ENCODE measurements around the gene EHBP1L1. TPM values are rescaled to one million over a fixed set of nuclear protein-coding genes. Genes with fewer than 3 reads are reported as not detected.

Gene EHBP1L1
- total RNA-seq, 2 donors from 2014 or later: 190 to 223 TPM

- DNase-seq (ENCODE audit: low spot score): no peak
- intact Hi-C loops (cut with DNase I): no loop called here
Observed at GRCh38 chr11:65618763-65619162, 42.9 kb downstream of the EHBP1L1 start.

DNA sequence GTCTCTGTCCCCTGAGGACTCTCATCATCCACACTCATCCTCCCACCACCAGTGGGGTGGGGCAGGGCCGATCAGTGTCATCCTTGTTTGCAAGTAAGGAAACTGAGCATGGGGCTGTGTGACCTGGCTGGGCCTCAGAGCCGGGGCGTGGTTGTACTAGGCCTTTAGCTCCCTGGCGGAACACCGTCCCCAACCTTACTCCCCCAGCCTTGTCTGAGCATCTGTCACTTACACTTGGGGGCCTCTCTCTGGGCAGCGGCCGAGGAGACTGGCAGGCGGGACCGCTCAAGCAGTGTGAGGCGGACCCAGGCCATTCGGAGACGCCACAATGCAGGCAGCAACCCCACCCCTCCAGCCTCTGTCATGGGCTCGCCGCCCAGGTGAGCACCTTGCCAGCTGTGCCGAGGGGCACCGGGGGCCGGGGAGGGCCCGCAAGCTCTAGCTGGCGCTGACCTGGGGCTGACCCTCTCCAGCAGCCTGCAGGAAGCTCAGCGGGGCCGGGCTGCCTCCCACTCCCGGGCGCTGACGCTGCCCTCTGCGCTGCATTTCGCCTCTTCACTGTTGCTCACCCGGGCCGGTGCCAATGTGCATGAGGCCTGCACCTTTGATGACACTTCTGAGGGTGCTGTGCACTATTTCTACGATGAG, 43.6 kb downstream of the EHBP1L1 start:
- no peak for DNase-seq (ENCODE audit: low spot score)
- intact Hi-C loops (cut with DNase I): no loop called here

DNA sequence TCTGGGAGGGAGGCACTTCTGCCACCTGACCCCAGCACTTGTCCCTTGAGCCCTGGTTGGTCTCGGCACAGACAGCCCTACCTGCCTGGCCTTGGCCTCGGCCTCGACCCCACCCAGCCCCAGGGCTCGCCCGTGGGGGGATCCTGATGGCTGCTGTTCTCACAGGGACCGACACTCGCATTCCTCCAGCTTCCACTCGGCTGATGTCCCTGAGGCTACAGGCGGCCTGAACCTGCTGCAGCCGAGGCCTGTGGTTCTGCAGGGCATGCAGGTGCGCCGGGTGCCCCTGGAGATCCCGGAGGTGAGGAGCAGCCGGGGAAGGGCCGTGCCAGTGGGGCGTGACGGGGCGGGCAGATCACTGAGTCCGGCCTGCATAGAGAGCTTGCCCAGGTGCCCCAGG, 44.8 kb downstream of the EHBP1L1 start:
- no peak for DNase-seq (ENCODE audit: low spot score)
- intact Hi-C loops (cut with DNase I): no loop called here

- intact Hi-C loops (cut with DNase I): no loop called here
- no peak for DNase-seq (ENCODE audit: low spot score)
Observed at GRCh38 chr11:65621460-65621859, 45.6 kb downstream of the EHBP1L1 start.

- no peak for DNase-seq (ENCODE audit: low spot score)
- intact Hi-C loops (cut with DNase I): no loop called here
Observed at GRCh38 chr11:65622011-65622410, 46.2 kb downstream of the EHBP1L1 start.

- intact Hi-C loops (cut with DNase I): no loop called here
- DNase-seq (ENCODE audit: low spot score): no peak
Observed at GRCh38 chr11:65623177-65623576, 47.3 kb downstream of the EHBP1L1 start.

GRCh38 chr11:65623852-65624616, 48.2 kb downstream of the EHBP1L1 start:
- DNase-seq (ENCODE audit: low spot score): no peak
- intact Hi-C loops (cut with DNase I): no loop called here

DNA sequence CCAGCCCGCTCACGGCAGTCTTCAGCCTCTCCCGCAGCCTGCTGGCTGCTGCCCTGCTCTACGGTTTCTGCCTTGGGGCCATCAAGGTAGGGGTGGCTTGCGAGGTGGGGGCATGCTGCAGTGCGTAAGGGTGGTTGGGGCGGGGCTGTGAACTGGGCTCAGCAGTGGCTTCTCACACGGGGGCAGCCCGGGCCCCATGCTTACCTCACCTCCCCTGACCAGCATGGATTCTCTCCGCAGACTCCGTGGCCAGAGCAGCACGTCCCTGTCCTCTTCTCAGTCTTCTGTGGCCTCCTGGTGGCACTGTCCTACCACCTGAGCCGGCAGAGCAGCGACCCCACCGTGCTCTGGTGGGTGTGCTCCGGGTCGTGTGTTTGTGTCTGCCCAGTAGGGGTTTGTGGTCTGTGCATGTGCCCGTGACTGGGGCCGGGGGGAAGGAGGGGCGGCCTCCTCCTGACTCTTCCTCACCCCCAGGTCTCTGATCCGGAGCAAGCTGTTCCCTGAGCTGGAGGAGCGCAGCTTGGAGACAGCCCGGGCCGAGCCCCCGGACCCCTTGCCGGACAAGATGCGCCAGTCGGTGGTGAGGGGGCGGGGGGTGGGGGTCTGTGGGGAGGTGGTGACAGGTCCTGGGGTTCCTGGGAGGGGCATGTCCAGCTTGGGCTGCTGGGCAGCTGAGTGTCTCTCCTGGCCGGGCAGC, 49.2 kb downstream of the EHBP1L1 start:
- DNase-seq (ENCODE audit: low spot score): no peak
- intact Hi-C loops (cut with DNase I): no loop called here

- intact Hi-C loops (cut with DNase I): no loop called here
- DNase-seq (ENCODE audit: low spot score): peak; percentile 91
Observed at GRCh38 chr11:65625628-65626342, 49.9 kb downstream of the EHBP1L1 start.

- intact Hi-C loops (cut with DNase I): no loop called here
- DNase-seq (ENCODE audit: low spot score): no peak
Observed at GRCh38 chr11:65627202-65627601, 51.3 kb downstream of the EHBP1L1 start.

GRCh38 chr11:65629579-65629978, 53.7 kb downstream of the EHBP1L1 start:
- DNase-seq (ENCODE audit: low spot score): no peak
- intact Hi-C loops (cut with DNase I): no loop called here

GRCh38 chr11:65630215-65630614, 54.4 kb downstream of the EHBP1L1 start:
- DNase-seq (ENCODE audit: low spot score): no peak
- intact Hi-C loops (cut with DNase I): loop anchor here in 1 of 2 donors (5.0 to 10.0 kb wide), 2 partner anchors 142 to 365 kb away; no protein-coding TSS in a partner anchor

- no peak for DNase-seq (ENCODE audit: low spot score)
- intact Hi-C loops (cut with DNase I): loop anchor here in 1 of 2 donors (5.0 to 10.0 kb wide), 2 partner anchors 139 to 361 kb away; no protein-coding TSS in a partner anchor
Observed at GRCh38 chr11:65633390-65634108, 57.7 kb downstream of the EHBP1L1 start.

DNA sequence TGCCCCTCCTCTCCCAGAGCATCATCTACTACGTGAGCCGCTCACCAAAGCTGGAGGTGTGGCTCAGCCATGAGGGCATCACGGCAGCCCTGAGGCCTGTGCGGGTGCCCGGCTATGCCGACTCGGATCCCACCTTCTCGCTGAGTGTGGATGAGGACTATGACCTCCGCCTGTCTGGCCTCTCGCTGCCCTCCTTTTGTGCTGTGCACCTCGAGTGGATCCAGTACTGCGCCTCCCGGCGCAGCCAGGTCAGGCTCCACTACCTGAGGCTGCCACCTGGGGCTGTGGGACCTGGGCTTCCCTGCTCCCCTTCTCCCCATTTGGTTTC, 58.2 kb downstream of the EHBP1L1 start:
- DNase-seq (ENCODE audit: low spot score): no peak
- intact Hi-C loops (cut with DNase I): loop anchor here in 1 of 2 donors (5.0 to 10.0 kb wide), 2 partner anchors 138 to 361 kb away; no protein-coding TSS in a partner anchor

GRCh38 chr11:65634440-65634839, 58.6 kb downstream of the EHBP1L1 start:
- no peak for DNase-seq (ENCODE audit: low spot score)
- intact Hi-C loops (cut with DNase I): loop anchor here in 1 of 2 donors (5.0 to 10.0 kb wide), 2 partner anchors 138 to 360 kb away; no protein-coding TSS in a partner anchor

- intact Hi-C loops (cut with DNase I): loop anchor here in 1 of 2 donors (5.0 to 10.0 kb wide), 2 partner anchors 137 to 360 kb away; no protein-coding TSS in a partner anchor
- DNase-seq (ENCODE audit: low spot score): no peak
Observed at GRCh38 chr11:65634905-65635731, 59.3 kb downstream of the EHBP1L1 start.

- DNase-seq (ENCODE audit: low spot score): no peak
- intact Hi-C loops (cut with DNase I): loop anchor here in 1 of 2 donors (10.0 kb wide), 1 partner anchor 358 kb away; no protein-coding TSS in a partner anchor
Observed at GRCh38 chr11:65636108-65637031, 60.5 kb downstream of the EHBP1L1 start.
